ENCODE measurements around the gene UBA6.

- TF ChIP-seq CTCF (IDR thresholded peaks at IDR 0.05) = peak; percentile 38; the same call in 1 of the 2 replicates
- TF ChIP-seq ATF3 (CRISPR knock-in tag; conservative IDR thresholded peaks at IDR 0.05) = no peak
- TF ChIP-seq TCF7 (CRISPR knock-in tag; IDR thresholded peaks at IDR 0.05; ENCODE audit: low read depth) = no peak
- TF ChIP-seq MLX (CRISPR knock-in tag; IDR thresholded peaks at IDR 0.05) = no peak
- no peak for TF ChIP-seq TEAD4 (CRISPR knock-in tag; IDR thresholded peaks at IDR 0.05)
- peak; percentile 88 for TF ChIP-seq MAX (CRISPR knock-in tag; IDR thresholded peaks at IDR 0.05)
These were observed at the start of gene UBA6 for GRCh38 chr4:67700738-67701516.
